Tibial nerve (tissue), 4 donors: ENCODE results near the gene DPP8.

Source experiments
- EP300 ChIP-seq, 2 donors: sonication (generic); formaldehyde crosslinking; IDR thresholded peaks; one replicate each; pipeline ENCODE4 v1.6.1; 2017; ENCODE audit warnings: antibody characterized with exemption in 2 of 2, mild to moderate bottlenecking in 1 of 2
- POLR2A ChIP-seq, 2 donors: fragments of 450-650 bp; IDR thresholded peaks; one replicate each; pipeline ENCODE4 v1.6.1; 2017; ENCODE audit warnings: antibody characterized with exemption in 2 of 2, mild to moderate bottlenecking in 2 of 2, moderate library complexity in 2 of 2
- TF ChIP-seq, protein P1 (sequence below), 5 experiments: fragments of 200-600 bp in 3 of 5; fragments of 450-650 bp in 2 of 5; sonication (generic) in 3 of 5; IDR thresholded peaks; one replicate each; pipeline ENCODE4 v1.5.1; 2016 to 2019; ENCODE audit warnings: antibody characterized with exemption in 5 of 5, mild to moderate bottlenecking in 3 of 5, moderate library complexity in 2 of 5

DNA sequence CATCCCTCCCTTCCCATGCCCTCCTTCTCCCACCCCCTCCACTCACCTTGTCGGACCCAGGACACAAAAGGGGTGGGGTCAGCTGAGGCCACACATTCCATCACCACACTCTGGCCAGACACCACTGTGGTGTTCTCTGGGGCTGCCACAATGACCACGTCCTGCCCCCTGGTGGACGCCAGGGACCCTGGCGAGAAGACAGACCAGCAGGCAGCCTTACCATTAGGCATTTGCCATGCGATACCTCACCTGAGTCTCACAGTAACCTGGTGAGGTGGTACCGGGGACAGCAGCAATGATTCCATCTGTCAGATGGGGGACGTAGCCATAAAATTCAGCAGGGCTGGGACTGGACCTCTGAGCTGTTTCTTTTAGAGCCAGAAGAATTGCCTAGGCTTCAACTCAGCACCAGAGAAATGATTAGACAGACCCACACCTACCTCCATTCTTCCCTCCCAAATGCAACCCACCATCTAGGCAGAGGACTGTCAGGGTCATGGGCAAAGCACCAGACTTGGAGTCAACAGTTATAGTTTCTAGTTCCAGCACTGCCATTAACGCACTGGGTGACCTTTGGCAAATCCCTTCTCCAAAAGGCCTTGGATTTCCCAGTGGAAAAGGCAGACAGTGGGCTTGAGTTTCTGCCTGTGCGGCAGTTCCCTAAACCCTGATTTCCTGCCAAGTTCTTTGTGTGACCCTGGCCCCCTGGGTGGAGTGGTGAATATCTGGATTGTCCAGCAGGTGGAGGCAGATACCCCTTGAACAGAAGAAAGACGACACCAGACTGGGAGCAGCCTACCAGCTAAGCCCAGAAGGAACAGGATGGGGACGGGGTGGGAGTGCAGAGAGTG lies 116.5 kb downstream of the DPP8 start:
- TF ChIP-seq, protein P1, sequence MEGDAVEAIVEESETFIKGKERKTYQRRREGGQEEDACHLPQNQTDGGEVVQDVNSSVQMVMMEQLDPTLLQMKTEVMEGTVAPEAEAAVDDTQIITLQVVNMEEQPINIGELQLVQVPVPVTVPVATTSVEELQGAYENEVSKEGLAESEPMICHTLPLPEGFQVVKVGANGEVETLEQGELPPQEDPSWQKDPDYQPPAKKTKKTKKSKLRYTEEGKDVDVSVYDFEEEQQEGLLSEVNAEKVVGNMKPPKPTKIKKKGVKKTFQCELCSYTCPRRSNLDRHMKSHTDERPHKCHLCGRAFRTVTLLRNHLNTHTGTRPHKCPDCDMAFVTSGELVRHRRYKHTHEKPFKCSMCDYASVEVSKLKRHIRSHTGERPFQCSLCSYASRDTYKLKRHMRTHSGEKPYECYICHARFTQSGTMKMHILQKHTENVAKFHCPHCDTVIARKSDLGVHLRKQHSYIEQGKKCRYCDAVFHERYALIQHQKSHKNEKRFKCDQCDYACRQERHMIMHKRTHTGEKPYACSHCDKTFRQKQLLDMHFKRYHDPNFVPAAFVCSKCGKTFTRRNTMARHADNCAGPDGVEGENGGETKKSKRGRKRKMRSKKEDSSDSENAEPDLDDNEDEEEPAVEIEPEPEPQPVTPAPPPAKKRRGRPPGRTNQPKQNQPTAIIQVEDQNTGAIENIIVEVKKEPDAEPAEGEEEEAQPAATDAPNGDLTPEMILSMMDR (IDR thresholded peaks at IDR 0.05), result peak in 4 of 5 experiments; percentile 42 to 53 (median 48)
- TF ChIP-seq POLR2A (IDR thresholded peaks at IDR 0.05) (no peak), EP300 (IDR thresholded peaks at IDR 0.05) (no peak)
